Right renal cortex interstitium (tissue), 3 donors: ENCODE measurements around the gene PLEKHM1. TPM values are rescaled to one million over a fixed set of nuclear protein-coding genes. Genes with fewer than 3 reads are reported as not detected.

ENCODE experiments used
- polyA plus RNA-seq, 3 donors: library from polyadenylated mRNA; unstranded; fragments of 120-200 nt; gene quantifications; one replicate each; pipeline ENCODE4 v1.2.1, GENCODE V29; 2013; ENCODE audit not compliant: insufficient read length in 3 of 3

The PLEKHM1 gene
- polyA plus RNA-seq, 3 donors: 10.4 to 11.6 (median 11.5) TPM

Other genes starting within 250 kb of the PLEKHM1 start
- gene SPATA32, start 228.6 kb downstream of the PLEKHM1 start, polyA plus RNA-seq: under 1 TPM in 2 of 3 donors, not detected in 1; 0.08 to 0.16 TPM
- 1 to 10 TPM; 4.3 to 5.4 (median 4.9) TPM for gene MAP3K14, start 173.7 kb downstream of the PLEKHM1 start, polyA plus RNA-seq
- 10 to 100 TPM; 10.9 to 11.7 (median 11.2) TPM for gene ARHGAP27, start 57.9 kb downstream of the PLEKHM1 start, polyA plus RNA-seq